Spleen (tissue), 7 donors: ENCODE results near the gene STRBP.

Experiments used
- CTCF ChIP-seq, 11 experiments: fragments of 200-600 bp in 7 of 11; fragments of 450-650 bp in 4 of 11; sonication (generic) in 4 of 11; IDR thresholded peaks in 8 of 11; conservative IDR thresholded peaks in 3 of 11; 1 replicate in 7 of 11; 2 replicates in 4 of 11; pipeline versions ENCODE4 v1.4.0 to v1.8.0; 2016 to 2021; ENCODE audit warnings: antibody characterized with exemption in 11 of 11, inconsistent platforms in 4 of 11, mild to moderate bottlenecking in 1 of 11
- POLR2A ChIP-seq, 3 donors: fragments of 450-650 bp; IDR thresholded peaks; one replicate each; pipeline ENCODE4 v1.5.1; 2017; ENCODE audit warnings: antibody characterized with exemption in 3 of 3, mild to moderate bottlenecking in 1 of 3
- POLR2AphosphoS5 ChIP-seq, 3 donors: sonication (generic); formaldehyde crosslinking; IDR thresholded peaks; one replicate each; pipeline ENCODE4 v1.5.1; 2017; ENCODE audit warnings: antibody characterized with exemption in 3 of 3
- donor health status: DM: no; HTN: no; CAD: no; lungs with moderate emphysema.
- donor health status: DM: no; HTN: no; CAD: no.
- donor health status: DM: no; HTN: no; CAD: no.

- TF ChIP-seq POLR2A (IDR thresholded peaks at IDR 0.05) (no peak), POLR2AphosphoS5 (IDR thresholded peaks at IDR 0.05) (no peak), CTCF (IDR thresholded peaks at IDR 0.05 in 8 of 11, conservative IDR thresholded peaks at IDR 0.05 in 3 of 11) (no peak)
Observed at GRCh38 chr9:123175854-123176629, 92.3 kb downstream of the STRBP start.
